Caco-2 (cell line): ENCODE results near the gene PTPRG. TPM values are rescaled to one million over a fixed set of nuclear protein-coding genes. Genes with fewer than 3 reads are reported as not detected.
A peak's percentile ranks its signal among the peaks of the same experiment; 100 is the strongest.

Experiments
- BruUV-seq: library from RNA; stranded (reverse); fragments of 400-500 nt; replicated peaks from 2 replicates; lab custom pipeline; 2021; lab: Mats Ljungman, UMichigan
- CTCF ChIA-PET: fragments of 300-600 bp; sonication (Branson Sonifier 250); formaldehyde crosslinking; loops from one replicate; lab custom pipeline; 2022; ENCODE audit warnings: antibody characterized with exemption; lab: Charles Lee
- POLR2A ChIA-PET: fragments of 300-600 bp; sonication (Branson Sonifier 250); formaldehyde crosslinking; loops from one replicate; lab custom pipeline; 2022; ENCODE audit warnings: antibody characterized with exemption; lab: Charles Lee
- DNase-seq, 2 experiments: peaks; one replicate each; pipeline versions ENCODE4 v3.0.0 to v3.0.0-alpha.2; 2020 to 2022
- H3K27me3 ChIP-seq: replicated peaks from 2 replicates; pipeline ENCODE4 v1.6.0; 2011; ENCODE audit warnings: low read length; ENCODE audit not compliant: control insufficient read depth, insufficient read depth
- H3K36me3 ChIP-seq: 2 replicates; pipeline ENCODE4 v1.5.1; 2011; ENCODE audit warnings: low read length; ENCODE audit not compliant: control insufficient read depth, insufficient read depth
- H3K4me1 ChIP-seq: fragments of 250-450 bp; sonication (Bioruptor Pico); 2 replicates; pipeline ENCODE4 v1.5.1; 2020; ENCODE audit warnings: mild to moderate bottlenecking
- H3K4me3 ChIP-seq: 2 replicates; pipeline ENCODE4 v1.5.1; 2011; ENCODE audit warnings: low read depth, mild to moderate bottlenecking, control low read depth, low read length
- H3K9me3 ChIP-seq: fragments of 250-450 bp; sonication (Bioruptor Pico); 2 replicates; pipeline ENCODE4 v1.5.1; 2020; ENCODE audit warnings: mild to moderate bottlenecking, moderate library complexity
- H3K27ac Mint-ChIP-seq: one replicate; pipeline ENCODE4 v1.8.0; 2022; ENCODE audit warnings: mixed read lengths; ENCODE audit not compliant: unreplicated experiment
- H3K27me3 Mint-ChIP-seq: one replicate; pipeline ENCODE4 v1.8.0; 2022; ENCODE audit warnings: mixed read lengths; ENCODE audit not compliant: insufficient read depth, unreplicated experiment
- H3K36me3 Mint-ChIP-seq: one replicate; pipeline ENCODE4 v1.8.0; 2022; ENCODE audit warnings: mild to moderate bottlenecking, mixed read lengths; ENCODE audit not compliant: insufficient read depth, unreplicated experiment
- H3K4me1 Mint-ChIP-seq: one replicate; pipeline ENCODE4 v1.8.0; 2022; ENCODE audit warnings: low read depth, mixed read lengths; ENCODE audit not compliant: unreplicated experiment
- H3K4me3 Mint-ChIP-seq: one replicate; pipeline ENCODE4 v1.8.0; 2022; ENCODE audit warnings: mild to moderate bottlenecking, moderate library complexity, mixed read lengths; ENCODE audit not compliant: unreplicated experiment
- H3K9me3 Mint-ChIP-seq: one replicate; pipeline ENCODE4 v1.8.0; 2022; ENCODE audit warnings: mixed read lengths; ENCODE audit not compliant: unreplicated experiment
- intact Hi-C: fragments of 100-400 bp; cut with micrococcal nuclease; formaldehyde crosslinking; loops from one replicate; pipeline ENCODE4 v1.10.0; 2022; ENCODE audit not compliant: unreplicated experiment
- total RNA-seq: library from RNA; stranded (reverse); gene quantifications from 2 replicates; pipeline ENCODE4 v1.2.3, GENCODE V29; 2022
- TF ChIP-seq, protein P1 (sequence below), 2 experiments: fragments of 200-600 bp in 1 of 2; IDR thresholded peaks; 1 replicate in 1 of 2; 2 replicates in 1 of 2; pipeline versions ENCODE4 v1.5.1 to v1.8.0; 2011 to 2022; ENCODE audit warnings: antibody characterized with exemption in 1 of 2, control low read depth in 1 of 2, inconsistent platforms in 1 of 2, low read depth in 1 of 2, low read length in 1 of 2, mild to moderate bottlenecking in 1 of 2, moderate library complexity in 1 of 2; ENCODE audit not compliant: insufficient read depth in 1 of 2, severe bottlenecking in 1 of 2, unreplicated experiment in 1 of 2

The PTPRG gene
- total RNA-seq, 1 experiment from 2014 or later: 46.4 TPM

DNA sequence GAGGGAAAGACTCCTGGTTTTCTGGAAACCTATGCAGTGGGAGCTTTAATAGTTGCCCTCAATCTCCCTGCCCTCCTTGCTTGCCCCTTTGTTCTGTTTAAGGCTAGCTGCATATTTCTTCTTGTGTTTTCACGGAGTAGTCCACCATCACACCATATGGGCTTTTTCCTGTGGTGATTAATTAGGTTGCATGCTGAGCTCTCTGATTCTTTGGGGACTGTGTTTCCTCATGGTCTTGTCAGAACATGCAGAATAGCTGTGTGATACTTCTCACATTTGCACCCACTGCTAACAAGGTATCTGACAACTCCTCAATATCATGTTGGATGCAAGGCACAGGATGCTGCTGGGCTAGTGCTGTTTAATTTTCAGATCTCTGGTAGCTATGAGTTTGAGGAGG, 139.6 kb downstream of the PTPRG start:
- intact Hi-C loops: no loop called here
- no TSS peak for BruUV-seq
- no peak for DNase-seq
- Mint-ChIP-seq H3K27ac (no peak overlapping the region), H3K4me3 (no peak overlapping the region), H3K27me3 (no peaks in the 10 kb centered on the region), H3K36me3 (no peaks in the 10 kb centered on the region), H3K4me1 (peaks cover 37% of the 10 kb centered on the region), H3K9me3 (no peaks in the 10 kb centered on the region)
- Histone ChIP-seq H3K27me3 (no peaks in the 10 kb centered on the region), H3K9me3 (no peaks in the 10 kb centered on the region), H3K36me3 (no peaks in the 10 kb centered on the region), H3K4me1 (peaks cover 53% of the 10 kb centered on the region), H3K4me3 (no peak overlapping the region)
- ChIA-PET POLR2A (interaction anchor here (0.6 kb wide), 1 partner anchor 26 kb away, joined by 4 read pairs; no protein-coding TSS in a partner anchor), CTCF (no interaction called here)
- TF ChIP-seq, protein P1, sequence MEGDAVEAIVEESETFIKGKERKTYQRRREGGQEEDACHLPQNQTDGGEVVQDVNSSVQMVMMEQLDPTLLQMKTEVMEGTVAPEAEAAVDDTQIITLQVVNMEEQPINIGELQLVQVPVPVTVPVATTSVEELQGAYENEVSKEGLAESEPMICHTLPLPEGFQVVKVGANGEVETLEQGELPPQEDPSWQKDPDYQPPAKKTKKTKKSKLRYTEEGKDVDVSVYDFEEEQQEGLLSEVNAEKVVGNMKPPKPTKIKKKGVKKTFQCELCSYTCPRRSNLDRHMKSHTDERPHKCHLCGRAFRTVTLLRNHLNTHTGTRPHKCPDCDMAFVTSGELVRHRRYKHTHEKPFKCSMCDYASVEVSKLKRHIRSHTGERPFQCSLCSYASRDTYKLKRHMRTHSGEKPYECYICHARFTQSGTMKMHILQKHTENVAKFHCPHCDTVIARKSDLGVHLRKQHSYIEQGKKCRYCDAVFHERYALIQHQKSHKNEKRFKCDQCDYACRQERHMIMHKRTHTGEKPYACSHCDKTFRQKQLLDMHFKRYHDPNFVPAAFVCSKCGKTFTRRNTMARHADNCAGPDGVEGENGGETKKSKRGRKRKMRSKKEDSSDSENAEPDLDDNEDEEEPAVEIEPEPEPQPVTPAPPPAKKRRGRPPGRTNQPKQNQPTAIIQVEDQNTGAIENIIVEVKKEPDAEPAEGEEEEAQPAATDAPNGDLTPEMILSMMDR (IDR thresholded peaks at IDR 0.05; ENCODE audit: insufficient read depth in 1 of 2, low read depth in 1 of 2, low read length in 1 of 2, severe bottlenecking in 1 of 2, unreplicated experiment in 1 of 2): no peak

DNA sequence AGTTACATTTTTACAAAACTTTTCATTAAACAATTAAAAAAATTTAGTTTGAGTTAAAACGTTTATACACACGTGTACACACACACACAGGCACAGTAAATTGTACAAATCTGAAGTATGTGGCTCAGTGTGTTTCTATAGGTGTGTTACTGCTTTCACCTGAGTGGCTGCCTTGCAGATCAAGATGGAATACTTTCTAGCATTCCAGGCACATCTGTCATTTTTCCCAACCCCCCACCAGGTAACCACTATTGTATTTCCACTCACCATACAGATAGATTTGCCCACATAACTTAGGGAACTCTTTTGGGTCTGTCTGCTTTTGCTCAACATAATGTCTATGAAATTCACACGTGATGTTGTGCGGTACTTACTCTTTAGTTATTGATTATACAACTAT, 141.1 kb downstream of the PTPRG start:
- TF ChIP-seq, protein P1 (IDR thresholded peaks at IDR 0.05; ENCODE audit: insufficient read depth in 1 of 2, low read depth in 1 of 2, low read length in 1 of 2, severe bottlenecking in 1 of 2, unreplicated experiment in 1 of 2): no peak
- POLR2A ChIA-PET: no interaction called here
- H3K9me3 Mint-ChIP-seq: no peaks in the 10 kb centered on the region
- BruUV-seq: no TSS peak
- peak overlapping the region; percentile 33 for H3K4me3 Mint-ChIP-seq
- Histone ChIP-seq H3K36me3 (no peaks in the 10 kb centered on the region), H3K4me3 (no peak overlapping the region), H3K9me3 (no peaks in the 10 kb centered on the region), H3K27me3 (no peaks in the 10 kb centered on the region), H3K4me1 (peaks cover 46% of the 10 kb centered on the region)
- peak; percentile 42 to 47 for DNase-seq
- no peaks in the 10 kb centered on the region for H3K36me3 Mint-ChIP-seq
- peaks cover 38% of the 10 kb centered on the region for H3K4me1 Mint-ChIP-seq
- H3K27me3 Mint-ChIP-seq: no peaks in the 10 kb centered on the region
- peak overlapping the region; percentile 87 for H3K27ac Mint-ChIP-seq
- CTCF ChIA-PET: no interaction called here
- intact Hi-C loops: loop anchor here (2.0 kb wide), 2 partner anchors 24 to 142 kb away; partner anchors contain the start of gene PTPRG

DNA sequence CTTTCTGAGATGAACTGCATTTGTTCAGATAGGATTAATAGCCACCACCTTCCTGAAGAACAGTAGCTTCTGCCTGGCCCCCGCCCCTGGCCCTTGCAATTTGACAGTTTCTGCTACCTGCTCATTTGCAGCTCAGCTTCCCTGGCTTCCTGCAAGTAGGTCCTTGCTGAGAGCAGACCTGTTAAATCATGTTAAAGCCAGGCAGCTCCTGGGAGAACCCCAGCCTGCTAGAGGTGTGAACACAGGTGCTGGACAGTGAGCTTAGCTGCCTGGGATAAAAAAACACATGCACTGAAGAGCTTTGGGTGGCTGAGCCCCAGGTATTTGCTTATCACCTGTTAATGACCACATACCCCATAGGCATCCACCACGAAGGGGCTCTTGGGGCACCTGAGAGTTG, 143.4 kb downstream of the PTPRG start:
- Mint-ChIP-seq H3K4me3 (no peak overlapping the region), H3K36me3 (peaks cover 6% of the 10 kb centered on the region), H3K27me3 (no peaks in the 10 kb centered on the region), H3K4me1 (peaks cover 38% of the 10 kb centered on the region), H3K27ac (peak overlapping the region; percentile 51), H3K9me3 (no peaks in the 10 kb centered on the region)
- ChIA-PET POLR2A (no interaction called here), CTCF (no interaction called here)
- Histone ChIP-seq H3K4me1 (peaks cover 44% of the 10 kb centered on the region), H3K36me3 (no peaks in the 10 kb centered on the region), H3K9me3 (no peaks in the 10 kb centered on the region), H3K4me3 (no peak overlapping the region), H3K27me3 (no peaks in the 10 kb centered on the region)
- TF ChIP-seq, protein P1 (IDR thresholded peaks at IDR 0.05; ENCODE audit: insufficient read depth in 1 of 2, low read depth in 1 of 2, low read length in 1 of 2, severe bottlenecking in 1 of 2, unreplicated experiment in 1 of 2): no peak
- intact Hi-C loops: no loop called here
- BruUV-seq: no TSS peak
- no peak for DNase-seq
